Epithelial cell of proximal tubule (primary cell): ENCODE data around the gene DUSP22. TPM values are rescaled to one million over a fixed set of nuclear protein-coding genes. Genes with fewer than 3 reads are reported as not detected.
"Not testable (repeated sequence)": the region's sequence is repeated elsewhere in the genome, so short reads cannot be mapped to it uniquely, and the experiment has no call there.

Experiments used
- DNase-seq: peaks from one replicate; pipeline ENCODE4 v3.0.0-alpha.2; 2011; ENCODE audit warnings: low read depth
- H3K4me3 ChIP-seq: 2 replicates; pipeline ENCODE4 v1.5.1; 2011; ENCODE audit warnings: low read depth, mild to moderate bottlenecking, low read length
- total RNA-seq: library from RNA; depleted of rRNA; stranded (reverse); fragments of >200 nt; gene quantifications from 2 replicates; pipeline ENCODE4 v1.2.3, GENCODE V29; 2015
- TF ChIP-seq, protein P1 (sequence below): conservative IDR thresholded peaks from 2 replicates; pipeline ENCODE4 v1.5.1; 2012; ENCODE audit warnings: low read depth, mild to moderate bottlenecking, low read length

The DUSP22 gene
- total RNA-seq, 1 donor from 2014 or later, result 25.3 TPM

DNA sequence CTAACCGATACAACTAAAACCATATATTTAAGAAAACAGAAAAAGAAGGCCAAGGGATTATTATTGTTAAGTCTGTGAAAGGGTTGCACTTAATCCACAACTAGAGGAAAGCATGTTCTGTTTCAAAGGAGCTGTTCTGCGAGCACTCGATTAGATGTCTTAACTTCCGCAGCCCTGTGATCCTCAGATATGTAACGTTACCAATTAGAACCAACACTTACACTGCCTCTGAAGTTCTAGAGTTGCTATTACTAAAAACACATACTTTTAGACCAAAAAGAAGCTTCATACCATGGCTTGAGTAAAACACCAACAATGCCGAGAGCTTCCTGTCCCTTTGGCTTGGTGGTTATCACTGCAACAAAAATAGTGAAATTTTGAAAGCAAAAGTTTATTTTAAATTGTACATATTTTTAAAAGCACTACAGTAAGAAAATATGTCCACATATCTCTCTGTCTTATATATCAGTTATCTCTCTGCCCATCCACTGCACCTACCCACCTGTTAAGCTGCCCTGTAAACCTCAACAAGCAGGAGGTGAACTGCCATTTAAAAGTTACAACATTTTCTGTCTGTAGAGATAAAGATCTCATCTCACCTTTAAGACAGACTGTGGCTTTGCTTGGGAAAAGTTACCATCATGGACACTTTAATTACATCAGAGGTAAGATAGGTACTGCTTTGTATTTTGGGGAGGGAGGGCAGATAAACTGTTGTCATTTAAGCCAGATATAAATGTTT is 7.1 kb upstream of the DUSP22 start:
- TF ChIP-seq, protein P1, sequence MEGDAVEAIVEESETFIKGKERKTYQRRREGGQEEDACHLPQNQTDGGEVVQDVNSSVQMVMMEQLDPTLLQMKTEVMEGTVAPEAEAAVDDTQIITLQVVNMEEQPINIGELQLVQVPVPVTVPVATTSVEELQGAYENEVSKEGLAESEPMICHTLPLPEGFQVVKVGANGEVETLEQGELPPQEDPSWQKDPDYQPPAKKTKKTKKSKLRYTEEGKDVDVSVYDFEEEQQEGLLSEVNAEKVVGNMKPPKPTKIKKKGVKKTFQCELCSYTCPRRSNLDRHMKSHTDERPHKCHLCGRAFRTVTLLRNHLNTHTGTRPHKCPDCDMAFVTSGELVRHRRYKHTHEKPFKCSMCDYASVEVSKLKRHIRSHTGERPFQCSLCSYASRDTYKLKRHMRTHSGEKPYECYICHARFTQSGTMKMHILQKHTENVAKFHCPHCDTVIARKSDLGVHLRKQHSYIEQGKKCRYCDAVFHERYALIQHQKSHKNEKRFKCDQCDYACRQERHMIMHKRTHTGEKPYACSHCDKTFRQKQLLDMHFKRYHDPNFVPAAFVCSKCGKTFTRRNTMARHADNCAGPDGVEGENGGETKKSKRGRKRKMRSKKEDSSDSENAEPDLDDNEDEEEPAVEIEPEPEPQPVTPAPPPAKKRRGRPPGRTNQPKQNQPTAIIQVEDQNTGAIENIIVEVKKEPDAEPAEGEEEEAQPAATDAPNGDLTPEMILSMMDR, result no peak
- H3K4me3 ChIP-seq, result no peak overlapping the region

DNA sequence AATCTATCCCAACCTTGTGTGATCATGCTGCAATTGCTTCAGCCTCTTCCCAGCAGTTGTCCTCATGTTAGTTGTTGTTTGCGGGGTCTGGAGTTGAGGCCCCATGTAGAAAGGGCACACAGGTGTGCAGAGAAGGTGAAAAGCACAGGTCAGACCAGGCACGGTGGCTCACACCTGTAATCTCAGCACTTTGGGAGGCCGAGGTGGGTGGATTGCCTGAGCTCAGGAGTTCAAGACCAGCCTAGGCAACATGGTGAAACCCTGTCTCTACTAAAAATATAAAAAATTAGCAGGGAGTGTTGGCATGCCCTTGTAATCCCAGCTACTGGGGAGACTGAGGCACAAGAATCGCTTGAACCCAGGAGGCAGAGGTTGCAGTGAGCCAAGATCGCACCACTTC is 6.4 kb upstream of the DUSP22 start:
- not testable (repeated sequence) for H3K4me3 ChIP-seq, DNase-seq

More for the DNA sequence above, 7.1 kb upstream of the DUSP22 start:
- DNase-seq, result no peak

DNA sequence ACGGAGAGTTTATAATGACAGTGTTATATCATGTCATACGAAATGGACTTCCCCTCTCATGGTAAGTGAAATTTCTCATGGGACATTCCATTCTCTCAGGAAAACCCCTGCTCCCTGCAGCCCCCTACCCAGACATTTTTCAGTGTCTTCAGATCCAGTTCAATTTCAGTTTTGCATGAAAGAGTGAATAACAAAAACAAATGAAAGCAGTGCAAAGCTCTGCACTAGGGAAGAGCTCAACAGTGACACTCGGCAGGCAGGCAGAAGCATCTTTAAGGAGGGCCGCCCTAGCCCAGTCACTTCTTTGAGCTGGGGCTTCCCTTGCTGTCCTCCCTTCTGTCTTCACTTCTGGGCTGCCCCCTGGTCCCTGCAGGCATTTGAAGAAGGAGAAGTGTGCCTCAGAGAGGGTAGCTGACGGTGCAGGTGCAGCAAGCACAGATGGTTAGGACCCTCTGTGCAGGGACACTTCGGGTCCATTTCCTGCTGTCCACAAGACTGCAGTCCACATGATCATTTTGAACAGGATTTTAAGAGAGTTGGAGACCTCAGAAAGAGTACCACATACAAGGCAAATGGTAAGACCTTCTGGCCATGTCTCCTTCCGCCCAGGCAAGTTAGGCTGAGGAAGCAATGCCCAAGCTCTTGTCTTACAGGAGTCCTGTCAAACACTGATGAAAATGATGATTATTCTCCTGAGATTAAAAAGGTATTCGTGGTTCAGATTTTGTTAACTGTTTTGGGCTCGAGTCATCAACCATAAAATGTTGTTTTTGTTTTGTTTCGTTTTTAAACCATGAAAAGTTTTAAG is 5.4 kb upstream of the DUSP22 start:
- no peak overlapping the region for H3K4me3 ChIP-seq
- TF ChIP-seq, protein P1, result no peak
- DNase-seq, result no peak

DNA sequence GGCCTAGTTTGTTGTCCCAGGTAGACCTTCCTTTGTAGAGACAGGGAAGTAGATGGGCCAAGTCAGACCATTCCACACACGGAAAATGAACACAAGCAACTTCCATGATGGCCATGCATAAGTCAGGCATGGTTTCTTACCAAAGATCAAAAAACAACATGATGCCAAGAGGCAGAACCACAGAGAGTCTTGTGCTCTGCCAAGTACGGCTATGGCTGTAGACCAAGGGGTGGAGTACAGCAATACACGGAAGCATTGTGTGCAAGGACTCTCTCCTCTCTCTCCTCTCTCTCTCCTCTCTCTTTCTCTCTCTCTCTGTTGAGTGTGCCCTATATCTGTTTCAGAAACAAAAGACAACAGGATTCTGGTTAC is 4.8 kb upstream of the DUSP22 start:
- no peak for DNase-seq
- TF ChIP-seq, protein P1, result no peak
- no peak overlapping the region for H3K4me3 ChIP-seq

DNA sequence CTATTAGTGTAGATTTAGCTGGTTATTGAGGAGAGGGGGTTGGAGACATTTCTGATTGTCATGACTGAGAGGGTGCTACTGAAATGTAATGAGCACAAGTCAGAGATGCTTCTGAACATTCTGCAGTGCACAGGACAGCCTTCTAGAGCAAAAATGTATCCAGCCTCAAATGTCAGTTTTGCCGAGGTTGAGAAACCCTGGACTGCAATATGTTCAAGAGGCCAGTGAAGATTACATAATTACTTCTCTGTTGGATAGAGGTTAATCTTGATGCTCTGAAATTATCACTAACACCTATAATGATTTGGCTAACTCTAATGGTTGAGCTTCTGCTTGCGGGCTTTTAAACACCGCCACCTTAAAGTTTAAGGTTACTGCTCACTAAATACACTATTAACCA is 3.4 kb upstream of the DUSP22 start:
- no peak for DNase-seq
- TF ChIP-seq, protein P1, result no peak
- no peak overlapping the region for H3K4me3 ChIP-seq

DNA sequence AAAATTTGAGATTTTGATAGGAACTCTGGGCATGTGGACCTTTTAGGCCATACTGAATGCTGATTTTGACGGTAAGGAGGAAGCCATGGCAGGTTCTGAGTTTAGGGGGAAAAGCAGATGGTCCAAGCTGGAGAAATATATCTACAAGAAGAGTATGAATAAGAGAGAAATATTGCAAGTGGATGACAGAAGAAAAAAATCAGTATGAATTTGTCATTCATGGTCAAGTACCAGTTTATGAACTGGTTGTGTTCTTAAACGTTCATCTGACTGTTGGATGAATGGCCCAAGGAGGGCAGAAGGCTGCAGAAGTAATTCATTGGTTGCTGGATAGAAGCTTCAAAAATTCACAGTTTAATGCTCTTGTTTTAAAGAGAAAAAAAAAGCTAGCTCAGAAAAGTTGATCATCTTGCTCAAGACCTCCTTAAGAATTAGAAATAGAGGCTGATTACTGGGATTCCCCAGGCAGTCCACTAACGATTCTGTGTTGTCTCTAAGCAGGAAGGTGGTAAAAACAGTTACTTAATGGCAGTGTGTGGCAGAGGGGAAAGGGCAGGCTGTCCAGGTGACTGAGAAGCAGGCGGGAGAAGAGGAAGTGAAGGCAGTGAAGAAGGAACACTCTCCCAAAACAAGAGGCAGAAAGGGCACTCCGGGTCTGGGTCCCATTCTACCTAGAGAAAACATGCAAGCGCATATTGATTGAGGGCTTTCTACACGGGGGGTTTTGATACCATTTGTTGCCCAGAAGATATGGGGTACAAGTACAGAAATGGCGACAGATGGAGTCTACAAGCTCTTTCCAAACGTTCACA is 2.0 kb upstream of the DUSP22 start:
- no peak for DNase-seq
- TF ChIP-seq, protein P1, result no peak
- no peak overlapping the region for H3K4me3 ChIP-seq

DNA sequence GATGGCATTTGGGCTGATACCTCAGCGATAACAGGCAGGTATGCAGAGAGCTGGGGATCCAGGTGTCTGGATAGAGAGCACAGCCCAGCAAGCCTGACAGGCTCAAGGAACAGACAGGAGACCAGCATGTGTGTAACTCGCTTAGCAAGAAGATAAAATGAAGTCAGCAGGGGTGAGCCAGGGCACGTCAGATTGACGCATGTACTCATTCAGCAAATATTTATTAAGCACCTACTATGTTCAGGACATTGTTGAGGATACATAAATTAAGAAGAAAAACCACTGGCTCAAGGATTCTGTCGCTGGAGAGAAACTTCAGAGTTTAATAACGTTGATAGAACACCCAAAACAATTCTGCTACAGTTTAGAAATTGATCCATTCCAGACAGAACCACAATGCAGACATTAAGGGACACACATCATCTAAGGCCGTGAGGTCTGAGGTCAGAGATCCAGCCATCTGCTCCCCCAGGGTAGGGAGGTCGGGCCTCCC is 1.0 kb upstream of the DUSP22 start:
- DNase-seq, result no peak
- TF ChIP-seq, protein P1, result no peak
- peak overlapping the region; percentile 72 for H3K4me3 ChIP-seq
